ENCODE measurements around the gene C15orf62.

Gene C15orf62

DNA sequence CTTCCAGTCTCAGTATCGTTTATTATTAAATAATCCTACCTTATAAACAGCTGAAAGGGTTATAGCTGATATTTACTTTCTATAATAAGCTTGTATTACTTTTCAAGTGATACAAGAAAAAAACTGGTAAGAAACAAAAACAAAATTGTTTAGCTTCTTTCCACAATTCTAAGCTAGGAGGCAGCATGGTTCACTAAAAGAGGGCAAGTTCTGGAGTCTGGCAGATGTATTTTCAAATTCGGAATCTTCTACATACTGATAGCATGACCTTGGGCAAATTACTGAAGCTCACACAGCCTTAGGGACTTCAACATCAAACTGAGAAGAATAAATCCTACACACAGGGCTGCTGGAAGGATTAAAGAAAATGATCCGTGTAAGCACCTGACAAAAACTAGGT, 15.4 kb downstream of the C15orf62 start:
- no peak for DNase-seq

DNA sequence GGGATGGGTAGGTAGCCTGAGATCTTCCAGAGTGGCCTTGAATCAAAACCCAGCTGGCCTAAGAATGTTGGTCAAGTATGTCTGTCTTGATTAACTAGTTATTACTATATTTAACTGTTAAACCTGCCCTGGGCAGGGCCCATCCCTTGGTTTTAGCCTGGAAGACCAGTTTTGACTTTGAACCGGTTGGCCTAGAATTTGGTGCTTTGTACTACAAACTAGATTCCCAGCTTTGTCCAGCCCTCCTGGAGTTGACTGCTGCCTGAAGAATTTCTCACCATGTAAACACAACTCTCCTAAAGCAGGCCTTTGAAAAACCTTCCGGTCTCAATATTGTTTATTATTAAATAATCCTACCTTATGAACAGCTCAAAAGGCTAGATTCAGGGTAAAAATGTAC, 16.0 kb downstream of the C15orf62 start:
- no peak for DNase-seq

DNA sequence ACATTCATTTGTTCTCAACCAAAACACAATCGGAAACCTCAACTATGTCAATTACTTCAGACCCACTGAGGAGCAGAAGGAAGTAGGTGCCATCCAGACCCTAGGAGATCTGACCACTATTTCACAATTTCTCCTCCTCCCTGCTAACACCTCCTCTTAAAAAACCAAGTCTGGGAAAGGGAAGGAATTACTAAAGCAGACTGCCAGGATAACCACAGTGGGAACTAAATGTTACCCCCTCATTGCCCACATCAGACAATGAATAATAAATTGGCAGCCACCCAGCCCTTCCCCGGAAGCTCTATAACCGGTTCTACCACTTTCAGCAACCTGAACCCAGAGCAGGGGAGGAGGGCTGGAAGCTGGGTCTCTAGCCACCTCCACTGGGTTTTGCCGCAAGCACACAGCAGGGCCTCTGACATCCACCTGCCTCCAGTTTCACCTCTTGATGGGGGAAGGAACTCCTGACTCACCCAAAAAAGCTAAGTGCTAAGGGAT, 17.6 kb downstream of the C15orf62 start:
- peak; percentile 8 for DNase-seq

DNA sequence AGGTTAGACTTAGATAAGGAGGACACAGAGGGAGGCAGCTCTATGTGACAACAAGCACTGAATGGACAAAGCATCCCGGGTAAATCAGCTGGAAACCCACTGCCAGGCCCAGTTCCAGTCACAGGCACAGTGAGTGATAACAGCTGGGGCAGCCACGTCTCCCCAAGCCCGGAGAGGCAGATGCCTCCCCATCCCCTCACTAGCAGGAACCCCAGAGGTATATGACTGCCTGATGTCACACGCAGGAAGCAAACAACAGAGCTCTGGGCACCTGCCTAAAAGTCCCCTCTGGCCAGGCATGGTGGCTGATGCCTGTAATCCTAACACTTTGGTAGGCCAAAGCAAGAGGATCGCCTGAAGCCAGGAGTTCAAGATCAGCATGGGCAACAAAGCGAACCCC, 18.2 kb downstream of the C15orf62 start:
- no peak for DNase-seq

DNA sequence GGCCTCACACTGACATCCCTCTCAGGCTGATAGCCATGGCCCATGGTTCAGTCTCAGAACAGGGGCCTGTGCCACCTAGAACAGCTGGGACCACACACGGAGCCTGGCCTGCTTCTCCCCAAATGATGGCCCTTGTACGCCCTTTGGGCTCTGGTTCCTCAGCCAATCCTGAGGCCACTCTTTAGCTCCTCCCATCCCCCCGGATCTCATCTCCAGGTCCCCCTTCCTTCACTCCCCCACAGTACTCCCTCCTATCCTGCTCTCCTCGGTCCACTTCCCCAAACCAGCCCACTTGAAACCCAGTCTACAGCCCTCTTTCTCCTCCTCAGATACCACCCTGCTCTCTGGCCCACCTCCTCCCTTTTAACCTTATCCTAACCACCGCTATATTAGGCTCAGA, 19.3 kb downstream of the C15orf62 start:
- no peak for DNase-seq

DNA sequence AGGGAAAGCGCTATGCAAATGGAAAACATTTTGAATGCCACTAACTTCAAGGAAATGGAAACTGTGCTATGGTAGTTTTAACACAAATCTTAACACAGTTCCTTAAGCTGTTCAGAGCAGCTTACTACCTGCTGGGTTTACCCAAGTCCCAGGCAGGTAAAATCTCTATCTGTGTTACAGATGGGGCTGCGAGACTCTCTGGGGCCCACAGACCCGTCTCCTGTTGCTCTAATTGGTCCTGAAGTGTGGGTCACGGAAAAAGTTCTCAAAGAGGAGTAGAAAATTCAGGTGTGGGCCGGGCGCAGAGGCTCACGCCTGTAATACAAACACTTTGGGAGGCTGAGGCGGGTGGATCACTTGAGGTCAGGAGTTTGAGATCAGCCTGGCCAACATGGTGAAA, 20.2 kb downstream of the C15orf62 start:
- no peak for DNase-seq

DNA sequence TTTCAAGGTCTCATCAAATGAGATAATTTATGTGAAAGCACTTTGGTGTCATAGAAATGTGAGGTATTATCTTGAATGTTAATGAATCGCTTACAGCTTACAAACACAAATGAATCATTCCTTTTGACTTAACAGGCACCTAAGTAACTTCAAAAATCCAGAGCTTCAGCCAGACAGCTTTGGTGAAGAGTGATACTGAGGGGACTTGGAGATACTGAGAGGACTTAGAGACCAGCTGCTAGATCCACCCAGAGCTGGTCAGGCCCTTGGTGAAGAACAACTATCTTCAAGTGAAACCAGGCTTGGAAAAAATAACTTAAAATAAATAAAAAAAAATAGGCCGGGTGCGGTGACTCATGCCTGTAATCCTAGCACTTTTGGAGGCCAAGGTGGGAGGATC, 20.9 kb downstream of the C15orf62 start:
- no peak for DNase-seq

DNA sequence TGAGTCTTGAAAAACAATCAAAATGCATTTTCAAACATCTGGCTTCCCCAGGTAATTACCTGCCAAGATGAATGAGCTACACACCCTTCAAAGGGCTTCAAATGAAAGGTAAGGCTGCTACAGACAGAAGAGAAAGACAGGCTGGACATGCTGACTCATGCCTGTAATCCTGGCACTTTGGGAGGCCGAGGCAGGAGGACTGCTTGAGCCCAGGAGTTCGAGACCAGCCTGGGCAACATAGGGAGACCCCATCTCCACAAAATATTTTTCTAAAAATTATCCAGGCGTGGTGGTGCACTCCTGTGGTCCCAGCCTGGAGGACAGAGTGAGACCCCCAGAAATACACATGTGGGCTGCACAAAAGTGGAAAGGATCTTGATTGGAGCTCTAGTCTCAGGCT, 22.6 kb downstream of the C15orf62 start:
- DNase-seq = no peak

DNA sequence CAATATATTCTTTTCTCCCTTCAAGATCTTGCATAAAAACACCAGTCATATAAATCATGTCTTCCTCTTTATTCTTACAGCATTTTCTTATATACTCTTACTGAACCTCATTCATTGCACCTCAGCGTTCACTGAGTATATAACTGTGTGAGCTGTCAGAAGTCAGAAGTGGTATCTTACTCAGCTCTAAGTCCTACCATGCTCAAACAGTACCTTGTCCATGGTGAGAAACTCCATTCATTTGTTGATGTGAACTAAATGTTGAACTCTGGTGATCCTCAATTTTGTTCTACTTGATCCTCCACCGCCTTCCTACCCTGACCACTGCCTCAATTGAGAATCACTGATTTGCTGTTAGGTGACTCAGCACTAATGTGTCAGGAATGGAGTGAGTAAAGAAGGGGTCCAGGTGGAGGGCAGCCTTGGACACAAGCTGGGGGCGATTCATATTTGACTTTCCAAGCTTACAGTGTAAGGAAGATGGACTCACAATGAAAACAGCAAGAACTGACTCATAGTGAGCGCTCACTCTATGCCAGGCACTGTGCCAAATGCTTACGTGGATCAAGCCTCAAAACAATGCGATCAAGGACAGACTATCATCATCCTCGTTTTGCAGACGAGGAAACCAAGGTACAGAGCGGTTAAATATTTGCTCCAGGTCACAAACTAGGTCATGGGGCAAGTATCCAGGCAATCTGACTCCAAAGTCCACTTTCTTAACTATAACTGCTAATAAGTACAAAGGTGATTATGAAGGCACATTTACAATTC, 23.6 kb downstream of the C15orf62 start:
- no peak for DNase-seq

DNA sequence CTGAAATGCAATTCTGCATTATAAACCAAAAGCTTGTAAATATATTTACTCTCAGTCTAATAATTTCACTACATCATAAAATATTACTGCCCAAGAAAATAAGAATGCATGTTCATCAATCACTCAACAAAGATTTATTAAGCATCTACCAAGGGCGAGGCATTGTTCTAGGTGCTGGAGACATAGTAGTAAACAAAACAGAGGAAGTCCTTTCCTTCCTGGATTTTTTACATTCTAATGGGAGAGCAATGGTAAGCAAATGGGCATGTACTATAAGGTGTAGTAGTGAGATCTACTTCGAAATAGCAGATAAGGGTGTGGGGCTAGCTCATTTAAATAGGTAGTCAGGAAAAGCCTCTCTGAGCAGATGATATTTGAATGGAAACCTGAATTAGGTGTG, 26.3 kb downstream of the C15orf62 start:
- no peak for DNase-seq

DNA sequence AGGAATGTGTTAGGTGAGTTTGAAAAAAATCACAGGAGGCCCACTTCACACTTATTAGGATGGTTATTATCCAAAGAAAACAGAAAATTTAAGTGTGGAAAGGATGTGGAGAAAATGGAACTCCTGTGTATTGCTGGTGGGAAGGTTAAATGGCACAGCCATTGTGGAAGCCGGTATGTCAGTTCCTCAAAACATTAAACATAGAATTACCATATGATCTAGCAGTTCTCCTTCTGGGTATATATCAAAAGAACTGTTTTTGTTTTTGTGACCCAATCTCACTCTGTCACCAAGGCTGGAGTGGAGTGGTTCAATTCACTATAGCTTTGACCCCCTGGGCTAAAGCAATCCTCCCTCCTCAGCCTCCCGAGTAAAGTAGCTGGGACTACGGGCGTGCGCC, 26.7 kb downstream of the C15orf62 start:
- no peak for DNase-seq

DNA sequence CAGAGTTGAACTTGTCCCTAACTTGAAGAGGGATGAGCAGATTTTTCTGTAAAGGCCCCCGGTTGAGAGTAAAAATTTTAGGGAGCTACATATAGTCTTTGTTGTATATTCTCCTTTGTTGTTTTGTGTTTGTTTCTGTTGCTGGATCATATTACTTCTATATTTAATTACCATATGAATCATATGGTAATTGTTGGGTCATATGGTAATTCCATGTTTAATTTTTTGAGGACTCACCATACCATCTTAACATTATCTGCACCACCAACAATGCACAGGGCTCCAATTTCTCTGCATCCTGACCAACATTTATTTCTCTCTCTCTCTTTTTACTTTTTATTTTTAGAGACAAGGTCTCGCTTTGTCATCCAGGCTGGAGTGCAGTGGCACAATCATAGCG, 29.7 kb downstream of the C15orf62 start:
- no peak for DNase-seq

DNA sequence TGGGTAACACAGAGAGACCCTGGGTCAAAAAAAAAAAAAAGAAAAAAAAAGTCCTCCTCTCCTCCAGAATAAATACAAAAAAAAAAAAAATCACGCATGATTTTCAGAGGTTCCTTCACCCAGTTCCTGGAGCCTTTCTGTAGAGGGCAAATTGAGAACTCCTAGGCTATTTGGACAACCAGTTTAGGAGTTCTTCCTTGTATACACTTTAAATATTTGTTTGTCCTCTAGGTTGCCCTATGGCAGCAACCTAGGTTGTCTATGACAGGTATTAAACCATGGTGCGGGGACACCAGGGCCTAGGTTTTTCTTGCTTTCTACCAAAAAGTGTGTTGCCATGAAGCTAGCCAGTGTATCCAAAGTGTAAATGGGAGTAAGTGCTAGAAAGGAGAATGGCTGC, 33.3 kb downstream of the C15orf62 start:
- DNase-seq = no peak

DNA sequence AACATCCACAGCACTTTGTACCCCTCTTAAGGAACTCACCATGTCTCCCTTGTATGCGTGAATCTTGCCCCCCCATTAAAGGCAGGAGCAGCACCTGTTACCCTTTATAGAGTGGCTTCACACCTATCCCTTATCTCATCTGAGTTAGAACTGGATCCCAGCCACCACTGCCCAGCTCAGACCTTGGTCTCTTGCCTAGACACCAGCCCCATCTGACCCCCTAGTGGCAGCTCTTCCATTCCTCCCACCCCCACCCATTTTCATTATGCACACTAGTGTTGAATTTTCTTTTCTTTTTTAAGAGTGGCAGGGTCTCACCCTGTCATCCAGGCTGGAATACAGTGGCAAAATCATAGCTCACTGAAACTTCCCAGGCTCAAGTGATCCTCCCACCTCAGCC, 33.9 kb downstream of the C15orf62 start:
- no peak for DNase-seq

DNA sequence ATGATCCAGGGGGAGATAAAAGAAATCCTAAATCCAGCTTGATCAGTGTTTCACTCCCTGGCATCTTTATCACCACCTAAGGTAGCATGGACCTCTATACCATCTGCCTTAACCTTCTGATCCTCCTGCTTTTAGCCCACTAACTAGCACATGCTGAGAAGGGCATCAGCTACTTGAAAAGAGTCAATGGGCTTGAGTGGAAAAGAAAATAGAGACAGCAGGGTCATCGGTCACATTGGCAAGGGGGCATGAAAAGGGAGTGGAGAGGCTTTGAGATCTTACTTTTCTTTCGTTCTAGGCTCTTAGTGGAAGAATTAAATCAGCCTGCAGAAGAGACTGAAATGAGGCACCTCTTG, 36.9 kb downstream of the C15orf62 start:
- DNase-seq = no peak

DNA sequence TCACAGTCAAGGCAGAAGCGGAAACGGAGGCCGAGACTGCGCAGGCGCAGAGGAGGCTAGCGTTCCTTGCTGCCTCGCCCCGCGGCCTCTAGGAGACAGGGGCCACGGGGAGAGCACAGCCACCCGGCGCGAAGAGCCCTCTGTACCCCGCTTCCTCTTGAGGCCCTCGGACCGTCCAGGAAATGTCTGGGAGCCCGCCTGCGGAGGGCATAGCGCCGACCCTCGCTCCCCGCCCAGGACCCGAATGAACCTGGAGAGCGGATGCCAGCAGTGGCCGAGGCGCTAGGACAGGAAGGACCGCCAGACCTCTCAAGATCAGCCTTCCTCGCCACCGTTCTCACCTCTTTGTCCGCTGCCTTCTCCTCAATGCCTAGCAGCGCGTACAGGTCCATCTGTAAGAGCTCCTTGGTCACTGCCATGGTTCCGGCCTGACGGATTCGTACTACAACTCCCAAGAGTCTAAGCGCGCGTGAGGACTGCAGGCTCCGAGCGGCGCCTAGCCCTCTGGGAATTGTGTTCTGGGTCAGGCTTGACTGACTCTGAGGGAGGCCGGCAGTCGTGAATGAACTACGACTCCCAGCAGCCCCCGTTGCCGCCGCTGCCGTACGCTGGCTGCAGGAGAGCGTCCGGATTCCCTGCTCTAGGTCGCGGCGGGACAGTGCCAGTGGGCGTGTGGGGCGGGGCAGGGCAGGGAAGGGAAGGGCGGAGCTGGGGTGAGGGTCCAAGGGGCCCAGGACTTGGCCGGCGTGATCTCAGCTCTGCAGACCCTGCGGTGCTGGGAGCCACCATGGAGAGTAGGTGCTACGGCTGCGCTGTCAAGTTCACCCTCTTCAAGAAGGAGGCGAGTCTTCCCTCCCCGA, 37.5 kb downstream of the C15orf62 start, which contains the start of the genes DNAJC17 and ZFYVE19:
Gene DNAJC17 (minus strand): TSS at position 446 of the 860 bp plus-strand sequence. CDS start 27 bp downstream, at position 419.
Gene ZFYVE19 (plus strand): TSS at position 62 of the 860 bp plus-strand sequence. CDS start 501 bp downstream, at position 563.
- peak; percentile 89 for DNase-seq

DNA sequence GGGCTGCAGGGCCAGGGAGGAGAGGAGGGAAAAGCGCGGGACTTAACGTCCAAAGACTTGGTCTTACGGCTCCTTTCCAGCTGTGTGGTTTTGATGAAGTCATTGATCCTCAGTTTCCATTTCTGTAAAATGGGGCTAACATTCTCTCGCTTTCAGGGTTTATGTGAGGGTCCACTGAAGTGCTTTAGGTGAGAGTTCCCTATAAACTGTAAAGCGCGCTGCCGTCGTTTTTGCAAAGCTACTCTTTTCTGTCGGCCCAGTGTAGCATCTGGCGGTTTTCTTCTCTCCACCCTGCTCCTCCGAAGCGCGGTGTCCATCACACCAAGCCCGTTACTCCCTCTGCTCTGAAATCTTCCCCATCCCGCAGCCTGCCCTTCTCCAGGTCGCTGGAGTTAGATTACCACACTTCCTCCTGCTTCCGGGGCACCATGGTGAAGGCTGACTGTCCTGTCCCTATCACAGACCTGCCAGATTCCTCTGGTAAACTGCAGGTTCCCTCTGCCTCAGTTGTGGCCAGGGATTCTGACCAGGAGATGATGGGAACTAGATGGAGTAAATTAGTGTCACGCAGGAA, 38.2 kb downstream of the C15orf62 start:
- no peak for DNase-seq

DNA sequence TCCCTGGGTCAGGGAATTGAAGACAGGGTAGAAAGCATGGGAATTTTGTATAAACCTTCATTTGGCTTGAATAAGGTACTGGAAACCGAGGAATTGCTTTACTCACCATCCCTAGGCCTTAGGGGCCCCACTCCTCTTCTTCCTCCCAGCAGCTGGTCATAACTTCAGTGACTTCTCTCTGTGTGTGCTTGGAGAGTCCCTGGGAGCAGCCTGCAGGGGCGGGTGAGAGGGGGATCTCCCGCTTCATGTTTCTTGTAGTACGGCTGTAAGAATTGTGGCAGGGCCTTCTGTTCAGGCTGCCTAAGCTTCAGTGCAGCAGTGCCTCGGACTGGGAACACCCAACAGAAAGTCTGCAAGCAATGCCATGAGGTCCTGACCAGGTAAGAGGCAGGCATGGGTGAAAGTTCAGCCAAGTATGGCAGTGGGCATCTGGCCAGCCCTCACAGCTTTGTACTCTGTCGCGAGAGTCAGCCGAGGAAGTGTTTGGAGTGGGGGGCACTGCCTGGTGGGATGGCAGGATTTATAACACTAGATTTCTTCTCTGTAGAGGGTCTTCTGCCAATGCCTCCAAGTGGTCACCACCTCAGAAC, 39.2 kb downstream of the C15orf62 start:
- no peak for DNase-seq

DNA sequence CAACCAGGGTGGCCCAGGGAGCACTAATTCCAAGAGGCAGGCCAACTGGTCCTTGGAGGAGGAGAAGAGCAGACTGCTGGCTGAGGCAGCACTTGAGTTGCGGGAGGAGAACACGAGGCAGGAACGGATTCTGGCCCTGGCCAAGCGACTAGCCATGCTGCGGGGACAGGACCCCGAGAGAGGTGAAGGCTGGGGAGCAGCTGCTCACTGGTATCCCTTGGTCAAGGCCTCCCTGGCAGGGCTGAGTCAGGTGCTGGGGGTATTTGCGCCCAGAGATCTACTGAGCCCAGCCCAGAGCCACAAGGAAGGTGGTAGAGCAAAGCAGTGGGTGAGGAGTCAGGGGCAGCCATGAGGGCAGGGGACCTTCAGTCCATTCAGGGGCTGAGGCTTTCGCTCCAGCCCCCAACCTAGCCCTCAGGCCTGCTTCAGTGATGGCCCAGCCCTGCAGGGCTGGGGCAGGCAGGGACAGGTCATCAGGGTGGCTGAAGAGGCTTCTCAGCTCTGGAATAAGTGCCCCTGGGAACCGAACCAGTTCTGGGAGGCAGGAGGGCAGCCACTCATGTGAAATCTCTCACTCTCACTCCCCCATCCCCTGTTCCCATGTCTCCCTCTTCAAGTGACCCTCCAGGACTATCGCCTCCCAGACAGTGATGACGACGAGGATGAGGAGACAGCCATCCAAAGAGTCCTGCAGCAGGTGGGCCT, 43.1 kb downstream of the C15orf62 start:
- DNase-seq = no peak

DNA sequence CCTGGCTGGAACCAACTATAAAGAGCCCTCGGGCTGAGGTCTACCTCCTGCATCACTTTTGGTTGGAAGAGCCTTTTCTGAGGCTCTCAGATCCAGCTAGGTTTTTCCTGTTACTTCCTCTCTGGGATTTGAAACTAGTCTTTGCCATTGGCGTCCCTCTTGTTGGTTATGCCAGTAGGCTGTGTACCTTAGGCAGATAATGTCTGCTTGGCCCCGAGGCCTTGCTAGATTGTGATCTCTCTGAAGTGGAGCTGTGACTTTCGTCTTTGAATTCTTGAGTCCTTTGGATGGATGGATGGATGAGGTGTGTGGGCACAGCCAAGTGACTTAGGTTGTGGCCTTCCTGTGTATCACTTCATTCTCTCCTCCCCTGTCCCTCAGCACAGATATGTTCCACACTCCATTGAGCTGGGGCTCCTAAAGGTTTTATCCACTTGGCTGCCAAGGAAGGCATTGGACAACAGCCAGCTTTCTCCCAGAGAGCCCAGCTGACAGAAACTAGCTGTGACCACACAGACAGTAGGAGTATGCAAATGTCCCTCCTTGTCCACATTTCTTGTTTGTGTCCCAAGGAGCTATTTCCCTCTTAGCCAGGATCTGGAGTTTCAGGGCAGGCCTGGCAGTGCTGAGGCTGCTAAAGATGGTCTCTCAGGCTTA, 45.4 kb downstream of the C15orf62 start:
- DNase-seq = no peak

DNA sequence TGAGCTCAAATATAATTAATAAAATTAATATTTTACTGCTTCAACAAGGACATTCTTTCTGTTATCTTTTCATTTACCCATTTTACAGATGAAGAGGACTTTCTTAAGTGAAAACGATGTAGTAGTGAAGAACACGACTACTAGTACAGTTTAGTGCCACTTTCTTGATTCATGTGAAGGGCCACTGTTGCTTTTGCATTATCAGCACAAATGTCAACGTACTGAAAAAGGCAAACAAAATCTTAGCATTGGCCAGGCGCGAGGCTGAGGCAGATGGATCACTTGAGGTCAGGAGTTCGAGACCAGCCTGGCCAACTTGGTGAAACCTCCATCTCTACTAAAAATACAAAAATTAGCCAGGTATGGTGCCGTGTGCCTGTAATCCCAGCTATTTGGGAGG, 49.3 kb downstream of the C15orf62 start:
- DNase-seq = no peak

DNA sequence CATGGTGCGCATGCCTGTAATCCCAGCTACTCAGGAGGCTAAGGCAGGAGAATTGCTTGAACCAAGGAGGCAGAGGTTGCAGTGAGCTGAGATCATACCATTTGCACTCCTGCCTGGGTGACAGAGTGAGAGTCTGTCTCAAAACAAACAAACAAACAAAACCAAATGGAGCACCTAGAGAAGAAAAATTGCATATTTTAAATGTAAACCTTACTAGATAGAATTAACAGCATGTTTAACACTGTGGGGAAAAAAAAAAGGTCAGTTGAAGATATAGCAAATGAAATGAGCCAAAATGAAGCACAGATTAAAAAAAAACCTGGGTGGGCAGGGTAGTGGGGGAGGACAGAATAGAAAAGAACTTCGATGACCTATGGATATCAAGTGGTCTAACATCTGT, 51.4 kb downstream of the C15orf62 start:
- no peak for DNase-seq
